Left forelimb (tissue), 1 donor: Measurements from ENCODE around the gene DTWD1.
"Not testable (repeated sequence)": the region's sequence is repeated elsewhere in the genome, so short reads cannot be mapped to it uniquely, and the experiment has no call there.

Experiments
- DNase-seq: peaks from one replicate; pipeline ENCODE4 v3.0.0-alpha.2; 2018; ENCODE audit warnings: low spot score

DTWD1 gene

DNA sequence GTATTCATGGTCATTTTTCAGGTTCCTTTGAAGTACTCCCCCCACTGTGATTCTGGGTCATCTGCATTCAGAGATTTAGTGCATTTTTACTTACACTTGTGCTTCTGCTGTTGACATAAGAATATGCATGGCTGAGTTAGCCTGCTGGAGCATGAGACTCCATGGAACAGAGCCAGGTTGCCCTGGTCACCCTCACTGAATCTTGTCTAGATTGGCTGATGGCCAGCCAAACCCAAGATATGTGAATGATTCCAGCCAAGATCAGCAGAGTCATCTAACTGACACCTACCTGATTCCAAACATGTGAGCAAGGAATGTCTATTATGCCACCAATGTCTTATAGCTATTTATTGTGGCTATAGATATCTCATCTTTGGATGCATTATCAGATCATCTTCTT, 25.1 kb downstream of the DTWD1 start:
- no peak for DNase-seq

DNA sequence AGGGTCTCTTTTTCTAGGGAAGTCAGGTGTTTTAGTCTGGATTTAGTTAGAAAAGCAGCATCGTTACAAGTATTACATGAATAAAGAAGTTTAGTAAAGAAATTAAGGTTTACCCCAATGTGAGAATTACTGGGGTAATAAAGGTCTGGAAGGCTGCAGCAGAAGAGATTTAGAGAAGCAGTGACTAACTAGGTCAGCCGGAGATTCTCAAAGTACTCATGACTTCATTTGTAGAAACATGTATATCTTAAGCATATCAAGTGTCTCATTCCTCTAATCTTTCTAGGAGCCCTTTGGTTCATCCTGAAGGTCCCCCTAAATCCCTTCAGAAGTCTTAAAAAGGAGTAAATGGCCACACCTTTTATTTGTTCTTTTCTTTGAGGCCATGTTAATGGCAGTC, 26.0 kb downstream of the DTWD1 start:
- no peak for DNase-seq

DNA sequence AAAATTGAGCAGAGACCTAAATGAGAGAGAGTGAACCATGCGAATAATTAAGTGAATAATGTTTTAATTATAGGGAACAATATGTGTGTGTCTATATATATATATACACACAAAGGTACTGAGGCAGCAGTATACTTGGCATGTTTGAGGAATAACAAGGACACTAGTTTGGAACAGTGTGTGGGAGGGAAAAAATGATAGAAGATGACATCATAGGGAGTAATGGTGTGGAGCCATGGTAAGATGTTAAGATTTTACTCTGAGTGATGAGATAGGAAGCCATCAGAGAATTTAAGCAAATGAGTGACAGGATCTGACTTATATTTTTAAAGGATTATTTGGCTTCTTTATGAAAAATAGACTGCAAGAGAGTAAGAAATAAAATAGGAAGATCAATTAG, 29.1 kb downstream of the DTWD1 start:
- DNase-seq = no peak

DNA sequence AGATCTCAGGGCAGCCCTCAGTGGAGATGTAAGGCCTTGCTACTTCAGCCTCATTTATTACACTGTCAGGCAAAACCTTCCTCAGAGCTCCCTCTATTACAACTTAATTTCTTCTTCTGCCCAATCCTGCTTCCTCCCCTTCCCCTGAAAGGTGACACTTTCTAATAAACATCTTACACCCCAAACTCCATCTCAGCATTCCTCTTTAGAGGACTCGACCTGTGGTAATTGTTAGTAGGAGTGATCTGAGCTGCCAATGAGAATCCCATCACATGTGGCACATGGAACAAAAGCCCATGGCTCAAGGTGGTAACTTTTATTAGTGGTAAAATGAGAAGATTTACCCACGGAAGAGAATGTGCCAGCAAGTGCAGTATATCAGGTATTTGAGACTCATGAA, 29.8 kb downstream of the DTWD1 start:
- DNase-seq = no peak

DNA sequence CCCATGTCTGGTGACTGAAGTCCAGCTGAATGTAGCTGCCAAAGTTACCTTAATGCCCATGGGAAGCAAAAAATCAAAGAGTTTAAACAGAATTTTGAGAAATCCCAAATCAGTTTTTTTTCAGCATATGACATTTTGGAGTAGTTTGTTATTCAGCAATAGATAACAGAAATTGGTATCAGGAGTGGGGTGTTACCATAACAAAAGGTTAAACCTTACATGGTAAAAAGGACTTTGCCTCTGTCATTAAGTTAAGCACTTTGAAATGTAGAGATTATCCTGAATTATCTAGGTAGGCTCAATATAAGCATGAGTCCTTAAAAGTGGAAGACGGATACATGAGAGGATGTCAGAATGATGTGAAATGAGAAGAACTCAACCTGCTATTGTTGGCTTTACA, 32.1 kb downstream of the DTWD1 start:
- no peak for DNase-seq

DNA sequence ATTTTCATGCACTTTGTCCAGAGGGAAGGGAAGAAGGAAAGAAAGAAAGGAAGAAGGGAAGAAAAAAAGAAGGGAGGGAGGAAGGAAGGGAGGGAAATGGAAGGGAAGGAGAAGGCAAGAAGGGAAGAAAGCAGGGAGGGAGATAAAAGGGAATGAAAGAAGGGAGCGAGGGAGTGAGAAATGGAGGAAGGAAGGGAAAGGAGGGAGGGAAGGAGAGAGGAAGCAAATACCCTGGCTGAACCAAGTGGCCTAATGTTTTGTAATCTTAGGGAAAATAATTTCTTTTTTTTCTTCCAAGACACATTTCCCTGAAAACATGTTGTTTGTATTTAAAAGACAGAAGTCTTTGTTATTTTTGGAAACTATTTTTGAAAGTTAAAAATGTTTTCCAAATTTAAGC, 35.9 kb downstream of the DTWD1 start:
- no peak for DNase-seq

DNA sequence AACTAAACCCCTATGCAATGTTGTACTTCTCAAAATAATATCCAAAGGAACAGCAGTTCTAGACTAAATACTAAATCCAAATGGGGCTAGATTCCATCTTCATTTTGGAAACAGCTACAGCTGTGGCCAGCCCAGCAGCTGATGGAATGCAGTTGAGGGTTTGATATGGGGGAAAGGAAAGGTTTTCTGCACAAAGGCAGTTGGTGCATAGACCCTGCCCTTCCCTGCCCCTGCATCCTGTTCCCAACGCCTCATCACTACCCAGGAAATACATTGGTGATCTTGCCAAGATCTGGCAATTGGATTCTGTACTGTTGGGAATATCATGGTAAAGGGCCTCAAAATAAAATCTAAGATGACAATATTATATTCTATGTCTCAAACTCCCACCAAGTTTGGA, 43.9 kb downstream of the DTWD1 start:
- no peak for DNase-seq

DNA sequence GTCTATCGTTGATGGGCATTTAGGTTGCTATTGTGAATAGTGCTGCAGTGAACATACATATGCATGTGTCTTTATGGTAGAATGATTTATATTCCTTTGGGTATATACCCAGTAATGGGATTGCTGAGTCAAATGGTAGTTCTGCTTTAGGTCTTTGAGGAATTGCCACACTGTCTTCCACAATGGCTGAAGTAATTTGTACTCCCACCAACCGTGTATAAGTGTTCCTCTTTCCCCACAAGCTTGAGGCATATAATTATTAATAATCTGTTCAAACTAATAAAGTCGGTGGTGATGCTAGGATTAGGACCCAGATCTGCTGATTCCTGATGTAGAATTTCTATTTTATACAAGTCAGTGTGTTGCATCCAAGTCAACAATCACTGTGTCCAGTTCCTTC, 45.6 kb downstream of the DTWD1 start:
- not testable (repeated sequence) for DNase-seq

DNA sequence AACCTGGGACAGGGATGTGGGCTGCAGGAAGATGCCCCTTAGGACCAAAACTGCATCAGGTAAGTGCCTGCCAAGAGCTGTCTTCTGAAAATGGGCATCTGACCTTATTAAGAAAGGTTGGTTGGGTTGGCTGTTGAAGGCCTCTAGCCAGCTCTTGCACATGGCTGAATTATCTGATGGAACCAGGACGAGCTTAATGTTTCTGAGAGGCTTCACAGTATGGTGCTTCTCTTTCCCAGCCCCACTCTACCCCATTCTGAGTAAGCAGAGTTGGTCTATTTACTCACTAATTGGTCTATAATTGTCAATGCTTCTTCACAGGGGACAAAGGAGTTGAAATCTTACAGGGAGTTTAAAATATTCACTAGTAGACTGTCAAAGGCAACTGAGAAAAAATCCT, 48.4 kb downstream of the DTWD1 start:
- no peak for DNase-seq

DNA sequence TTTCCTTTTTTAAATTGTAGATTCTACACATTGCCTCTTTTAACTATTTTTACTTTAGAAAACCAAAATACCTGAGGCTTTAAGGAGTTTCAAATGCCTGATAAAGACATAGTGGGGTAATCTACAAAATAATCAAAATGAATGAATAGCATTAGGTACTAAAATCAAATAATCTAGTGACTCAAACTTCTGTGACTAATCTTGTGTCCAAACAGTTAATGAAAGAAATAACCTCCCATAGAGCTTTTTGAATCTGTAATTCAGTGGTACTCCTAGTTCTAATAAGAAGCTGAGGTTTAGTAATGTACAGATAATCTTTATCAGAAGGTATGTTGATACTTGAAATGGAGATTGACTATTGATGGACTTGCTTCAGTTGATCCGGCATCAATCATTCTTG, 53.0 kb downstream of the DTWD1 start:
- DNase-seq = no peak

DNA sequence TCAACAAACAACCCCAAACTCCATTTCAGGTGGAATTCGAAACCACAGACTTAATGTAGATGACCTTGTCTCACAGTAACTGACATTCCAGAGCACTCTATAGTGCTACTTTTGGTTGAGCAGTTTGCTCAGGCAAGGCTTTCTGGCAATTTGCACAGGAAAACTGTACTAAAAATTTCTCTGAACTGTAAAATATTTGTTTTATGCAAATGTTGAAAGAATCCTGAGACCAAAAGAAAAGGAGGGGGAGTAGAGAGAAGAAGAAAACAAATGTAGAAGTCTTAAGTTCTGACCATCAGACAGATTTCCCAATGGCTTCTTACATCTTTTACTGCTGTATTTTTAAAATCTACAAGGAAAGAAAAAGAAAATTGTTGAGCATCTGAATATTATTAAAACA, 53.5 kb downstream of the DTWD1 start:
- DNase-seq = no peak

DNA sequence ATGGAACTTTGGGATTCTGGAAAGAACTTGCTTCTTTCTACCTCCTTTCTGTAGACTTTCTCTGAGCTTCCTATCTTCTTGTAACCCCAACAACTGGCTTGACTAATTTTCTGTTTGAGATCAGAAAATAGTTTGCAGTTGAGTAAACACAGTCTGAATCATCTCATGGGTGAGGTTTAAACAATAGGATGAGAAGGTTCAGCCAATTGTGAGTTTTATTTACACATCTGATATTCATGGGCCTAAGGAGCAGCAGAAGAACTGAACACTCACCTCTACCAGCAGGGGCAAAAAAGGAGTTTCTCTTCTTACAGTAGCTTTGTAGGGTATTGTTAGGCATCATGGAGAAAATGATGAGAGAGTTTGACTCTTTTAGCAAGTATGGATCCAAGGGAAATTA, 54.2 kb downstream of the DTWD1 start:
- DNase-seq = no peak

DNA sequence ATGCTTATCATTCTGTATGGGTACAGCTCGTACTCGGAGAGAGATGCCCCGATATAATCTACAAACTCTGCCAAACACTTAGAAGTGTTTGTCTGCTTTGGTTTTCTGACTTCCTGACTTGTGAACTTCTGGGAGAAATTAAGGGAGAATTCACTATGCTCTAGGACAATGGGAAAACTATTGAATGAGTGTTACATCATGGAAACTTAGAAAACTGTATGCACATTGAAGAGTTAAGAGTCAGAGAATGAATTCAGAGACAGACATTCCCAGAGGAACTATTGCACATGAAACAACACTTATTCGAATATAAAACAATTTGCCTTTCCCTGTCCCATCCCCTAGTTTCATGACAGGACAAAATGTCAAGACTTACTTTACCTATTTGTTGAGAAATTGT, 57.8 kb downstream of the DTWD1 start:
- DNase-seq = no peak

DNA sequence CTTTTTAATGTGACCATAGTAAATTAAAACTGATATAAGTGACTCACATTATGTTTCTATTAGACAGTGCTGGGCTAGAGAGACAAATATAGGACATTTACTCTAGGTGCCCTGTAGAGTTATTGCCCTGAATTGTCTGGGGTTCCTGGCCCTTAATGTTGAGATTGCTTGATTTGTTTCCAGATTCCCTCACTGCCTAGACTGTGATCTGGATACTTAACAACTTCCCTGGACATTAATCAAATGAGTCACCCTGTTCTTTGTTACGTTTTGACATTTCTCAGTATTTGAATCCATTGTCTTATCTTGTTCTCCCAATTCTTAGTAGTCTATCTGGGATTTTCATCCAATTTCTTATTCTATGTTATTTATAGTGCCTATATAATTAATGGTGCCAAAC, 65.8 kb downstream of the DTWD1 start:
- no peak for DNase-seq

DNA sequence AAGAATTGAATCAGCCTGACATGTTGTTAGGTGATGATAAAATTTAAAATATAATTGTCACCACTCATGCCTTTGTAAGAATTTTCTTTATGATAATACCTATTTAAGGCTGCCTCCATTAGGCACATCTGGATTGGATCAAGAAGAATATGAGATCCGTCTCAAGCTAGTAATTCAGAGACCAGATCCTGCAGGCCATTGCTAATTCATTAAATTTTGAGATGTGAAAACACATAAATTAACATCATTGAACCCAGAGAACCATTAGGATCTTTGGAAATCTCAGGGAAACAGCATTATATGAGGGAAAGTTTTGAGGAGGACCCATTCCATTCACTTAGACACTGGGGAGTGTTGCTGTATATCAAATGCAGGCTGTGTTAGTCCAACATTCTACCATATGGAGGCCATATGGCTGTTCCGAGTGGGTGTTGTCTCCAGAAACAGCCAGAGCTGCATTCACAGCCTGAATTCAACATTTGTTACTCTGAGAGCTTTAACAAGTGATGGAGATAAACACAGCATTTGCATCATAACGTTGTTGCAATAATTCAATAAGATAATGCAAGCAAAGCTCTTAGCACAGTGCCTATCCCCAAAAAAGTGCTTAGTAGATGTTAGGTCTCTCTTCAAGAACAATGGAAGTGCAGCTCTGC, 67.4 kb downstream of the DTWD1 start:
- no peak for DNase-seq

DNA sequence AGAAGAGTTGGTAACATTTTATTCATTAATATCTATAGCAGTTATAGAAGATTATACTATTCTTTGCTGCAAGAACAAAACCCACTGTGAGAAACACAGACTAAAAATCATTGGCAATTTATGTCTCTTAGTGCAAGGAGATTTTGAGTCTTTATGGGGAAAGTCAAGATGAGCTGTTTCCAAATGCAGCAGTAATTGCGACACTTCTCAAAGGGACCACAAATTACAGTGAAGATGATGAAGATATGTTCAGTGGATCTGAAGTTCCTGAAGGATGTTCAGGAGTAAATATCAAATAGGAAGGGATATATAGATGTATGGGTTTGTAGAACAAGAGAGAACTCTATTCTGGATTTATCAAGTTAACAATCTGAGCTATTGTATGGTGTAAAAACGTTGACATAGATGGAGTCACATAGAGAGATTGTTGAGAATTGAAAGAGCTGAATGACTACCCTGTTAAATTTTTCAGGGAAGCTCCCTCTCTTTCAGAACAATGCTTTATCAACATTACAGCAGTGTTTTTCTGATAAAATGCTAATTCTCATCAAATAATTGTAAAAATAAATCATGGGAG, 71.8 kb downstream of the DTWD1 start:
- DNase-seq = no peak

DNA sequence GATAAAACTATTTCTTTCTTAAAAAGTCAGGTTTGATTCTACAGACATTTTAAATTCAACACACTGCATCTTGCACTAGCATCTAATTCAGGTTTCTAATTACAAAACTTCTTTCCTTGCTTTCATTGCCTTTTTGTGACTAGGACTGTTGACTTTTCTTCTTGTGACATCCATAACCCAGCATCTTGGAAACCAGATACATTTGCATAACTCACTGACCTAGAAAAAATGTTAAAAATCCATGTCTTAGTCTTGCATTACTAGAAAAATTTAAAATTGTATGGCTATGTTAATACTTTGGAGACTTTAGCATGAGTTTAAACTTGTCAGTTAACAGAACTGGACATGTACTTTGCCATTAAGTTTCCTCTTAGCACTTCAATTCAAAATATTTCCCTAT, 72.7 kb downstream of the DTWD1 start:
- DNase-seq = no peak

DNA sequence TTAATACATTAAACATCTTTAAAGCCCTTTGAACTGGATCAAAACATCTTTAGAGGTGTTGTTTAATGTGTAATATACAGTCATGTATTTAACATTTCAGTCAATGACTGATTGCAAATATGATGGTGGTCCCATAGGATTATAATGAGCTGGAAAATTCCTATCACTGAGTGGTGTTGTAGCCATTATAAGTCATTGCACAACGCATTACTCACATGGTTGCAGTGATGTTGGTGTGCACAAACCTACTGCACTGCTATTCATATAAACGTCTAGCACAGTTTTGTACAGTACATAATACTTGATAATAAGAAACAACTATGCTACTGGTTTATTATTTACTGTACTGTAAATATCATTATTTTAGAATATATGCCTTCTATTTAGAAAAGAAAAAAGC, 75.6 kb downstream of the DTWD1 start:
- no peak for DNase-seq

DNA sequence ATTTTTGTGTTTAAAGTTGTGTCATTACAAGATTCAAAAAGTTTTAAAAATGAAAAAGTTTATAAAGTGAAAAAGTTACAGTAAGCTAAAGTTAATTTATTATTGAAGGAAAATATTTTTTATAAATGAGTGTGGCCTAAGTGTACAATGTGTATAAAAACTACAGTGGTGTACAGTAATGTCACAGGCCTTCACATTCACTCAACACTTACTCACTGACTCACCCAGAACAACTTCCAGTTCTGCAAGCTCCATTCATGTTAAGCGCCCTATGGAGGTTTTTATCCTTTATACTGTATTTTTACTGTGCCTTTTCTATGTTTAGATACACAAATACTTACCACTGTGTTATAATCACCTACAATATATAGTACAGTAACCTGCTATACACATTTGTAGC, 76.3 kb downstream of the DTWD1 start:
- no peak for DNase-seq

DNA sequence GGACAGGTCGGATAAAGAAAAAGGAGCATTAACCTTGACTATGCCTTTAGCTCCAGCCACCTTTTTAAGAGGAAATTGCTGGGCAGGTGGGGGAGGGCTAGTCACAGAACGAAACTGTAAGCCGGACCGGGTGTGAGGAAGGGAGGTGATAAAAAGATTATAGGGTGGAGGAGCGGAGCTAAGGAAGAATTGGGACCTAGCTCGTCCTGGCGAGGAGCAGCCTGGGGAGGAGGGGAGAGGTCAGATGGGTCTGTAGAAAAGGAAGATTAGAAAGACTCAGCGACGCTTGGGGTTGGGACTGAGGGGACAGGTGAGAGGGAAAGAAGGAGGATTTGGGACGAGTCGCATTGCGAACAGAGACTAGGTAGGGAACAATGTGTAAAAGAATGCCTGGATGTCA, 82.1 kb downstream of the DTWD1 start:
- not testable (repeated sequence) for DNase-seq
